Stomach (tissue), 9 donors: ENCODE results near the gene ADGRL3. TPM values are rescaled to one million over a fixed set of nuclear protein-coding genes. Genes with fewer than 3 reads are reported as not detected.

Experiments used
- DNase-seq, 2 donors: peaks; one replicate each; pipeline versions ENCODE4 v3.0.0 to v3.0.0-alpha.2; 2013 to 2019
- H3K27ac ChIP-seq, 5 donors: fragments of 200-600 bp in 4 of 5; sonication (generic) in 4 of 5; one replicate each; pipeline ENCODE4 v1.5.1; 2013 to 2019; ENCODE audit warnings: mild to moderate bottlenecking in 1 of 5, moderate library complexity in 1 of 5
- H3K27me3 ChIP-seq, 3 donors: fragments of 200-600 bp; sonication (generic); one replicate each; pipeline ENCODE4 v1.5.1; 2017 to 2019; ENCODE audit warnings: mixed run types in 1 of 3
- H3K36me3 ChIP-seq, 4 donors: fragments of 200-600 bp; sonication (generic); 1 replicate in 3 of 4; 2 replicates in 1 of 4; pipeline ENCODE4 v1.5.1; 2016 to 2019
- H3K4me1 ChIP-seq, 4 donors: fragments of 200-600 bp; sonication (generic); one replicate each; pipeline ENCODE4 v1.5.1; 2016 to 2019
- H3K4me3 ChIP-seq, 4 donors: fragments of 200-600 bp; sonication (generic) in 3 of 4; one replicate each; pipeline ENCODE4 v1.5.1; 2016 to 2019; ENCODE audit warnings: mild to moderate bottlenecking in 1 of 4
- H3K9me3 ChIP-seq, 4 donors: fragments of 200-600 bp; sonication (generic); one replicate each; pipeline ENCODE4 v1.5.1; 2016 to 2019
- CTCF ChIP-seq, 7 experiments: fragments of 450-650 bp in 4 of 7; fragments of 200-600 bp in 3 of 7; sonication (generic) in 3 of 7; IDR thresholded peaks; one replicate each; pipeline ENCODE4 v1.5.1; 2016 to 2019; ENCODE audit warnings: antibody characterized with exemption in 7 of 7, control low read depth in 2 of 7, mild to moderate bottlenecking in 1 of 7
- EP300 ChIP-seq: sonication (generic); formaldehyde crosslinking; IDR thresholded peaks from one replicate; pipeline ENCODE4 v1.6.1; 2017; ENCODE audit warnings: antibody characterized with exemption
- POLR2A ChIP-seq, 4 donors: fragments of 450-650 bp; IDR thresholded peaks; one replicate each; pipeline ENCODE4 v1.6.1; 2016; ENCODE audit warnings: antibody characterized with exemption in 4 of 4, control low read depth in 2 of 4, mild to moderate bottlenecking in 1 of 4, moderate library complexity in 1 of 4
- POLR2AphosphoS5 ChIP-seq, 3 donors: sonication (generic); formaldehyde crosslinking; IDR thresholded peaks; one replicate each; pipeline ENCODE4 v1.6.1; 2016; ENCODE audit warnings: antibody characterized with exemption in 3 of 3
- WGBS, 5 donors: extraction: QIAGEN DNeasy Blood & Tissue Kit in 3 of 5; methylation state at CpG; one replicate each; pipeline versions ENCODE4 v1.1.5 to v1.1.7; 2013 to 2018; 5-methylcytosine and 5-hydroxymethylcytosine counted together
- intact Hi-C: fragments of 100-400 bp; cut with DNase I; formaldehyde crosslinking; loops from one replicate; pipeline ENCODE4 v1.15.1; 2023; ENCODE audit warnings: low total_unique reads
- polyA plus RNA-seq, 3 donors: library from polyadenylated mRNA; stranded (reverse); fragments of 200-250 nt; gene quantifications; one replicate each; pipeline ENCODE4 v1.2.3, GENCODE V29; 2013
- total RNA-seq, 5 donors: library from RNA; depleted of rRNA; stranded (reverse); fragments of >200 nt; gene quantifications; one replicate each; pipeline versions ENCODE4 v1.1.0 to v1.2.3, GENCODE V29; 2014 to 2016
- donor health status: healthy with polysubstance abuse.
- donor health status: Bipolar disorder and iron deficiency.
- donor health status: healthy.

Gene ADGRL3
- total and polyA plus RNA-seq, 8 donors: 0.48 to 109 (median 3.9) TPM

DNA sequence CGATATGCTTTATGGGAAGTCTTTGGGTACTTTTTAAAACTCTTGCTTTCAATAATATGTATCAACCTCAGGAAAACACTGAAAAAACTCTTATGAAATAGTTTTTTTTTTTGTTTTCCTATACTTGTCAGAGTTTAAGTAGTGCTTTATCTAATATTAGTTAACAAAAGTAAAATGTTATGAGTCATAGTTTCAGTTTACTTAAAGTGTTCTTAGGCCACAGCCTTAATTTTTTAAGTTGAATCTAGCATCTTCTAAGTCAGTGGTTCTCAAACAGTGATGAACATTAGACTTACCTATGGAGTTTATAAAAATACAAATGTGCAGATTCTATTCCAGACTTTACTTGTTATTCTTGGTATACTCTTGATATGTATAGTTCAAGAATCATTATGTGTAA is 26.3 kb upstream of the ADGRL3 start:
- no peak overlapping the region for H3K27ac ChIP-seq
- H3K4me3 ChIP-seq: no peak overlapping the region
- no peak for DNase-seq
- no peaks in the 10 kb centered on the region for H3K4me1 ChIP-seq
- no peaks in the 10 kb centered on the region for H3K9me3 ChIP-seq
- intact Hi-C loops: no loop called here
- H3K36me3 ChIP-seq: no peaks in the 10 kb centered on the region
- 63 to 75% (median 74%) methylated on average over 1 of the region's 1 CpG for WGBS, 5 donors
- no peaks in the 10 kb centered on the region for H3K27me3 ChIP-seq
- no peak for TF ChIP-seq EP300
- TF ChIP-seq CTCF (IDR thresholded peaks at IDR 0.05): no peak
- TF ChIP-seq POLR2A (IDR thresholded peaks at IDR 0.05): no peak
- TF ChIP-seq POLR2AphosphoS5 (IDR thresholded peaks at IDR 0.05): no peak

DNA sequence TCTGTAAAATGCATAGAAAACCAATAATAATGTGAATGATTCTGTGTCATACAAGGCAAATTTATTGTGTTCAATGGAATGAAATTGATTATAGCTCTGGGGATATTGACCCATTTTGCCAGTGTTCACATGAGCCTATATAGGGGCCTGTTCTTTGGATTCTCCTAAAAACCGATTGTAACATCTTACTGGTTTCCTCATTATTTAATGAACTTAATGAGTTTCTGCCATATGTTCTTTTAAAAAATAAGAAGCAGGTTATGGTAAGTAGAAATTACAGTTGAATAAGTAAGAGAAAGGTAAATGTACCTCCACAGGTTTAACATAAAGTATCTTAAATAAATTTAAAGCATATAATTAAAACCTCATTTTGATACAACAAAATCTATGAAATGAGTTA is 24.6 kb upstream of the ADGRL3 start:
- H3K9me3 ChIP-seq: no peaks in the 10 kb centered on the region
- H3K27me3 ChIP-seq: no peaks in the 10 kb centered on the region
- H3K4me1 ChIP-seq: no peaks in the 10 kb centered on the region
- no peaks in the 10 kb centered on the region for H3K36me3 ChIP-seq
- H3K27ac ChIP-seq: no peak overlapping the region
- TF ChIP-seq POLR2A (IDR thresholded peaks at IDR 0.05): no peak
- no peak for TF ChIP-seq POLR2AphosphoS5 (IDR thresholded peaks at IDR 0.05)
- TF ChIP-seq CTCF (IDR thresholded peaks at IDR 0.05): no peak
- TF ChIP-seq EP300: no peak
- WGBS, 5 donors: 39 to 91% (median 46%) methylated on average over 1 of the region's 1 CpG
- no peak overlapping the region for H3K4me3 ChIP-seq
- intact Hi-C loops: no loop called here
- no peak for DNase-seq

GRCh38 chr4:61177367-61177766 is 22.8 kb upstream of the ADGRL3 start:
- WGBS, 5 donors: 84 to 88% (median 86%) methylated on average over 2 of the region's 2 CpGs
- Histone ChIP-seq H3K36me3 (no peaks in the 10 kb centered on the region), H3K4me1 (no peaks in the 10 kb centered on the region), H3K27ac (no peak overlapping the region), H3K4me3 (no peak overlapping the region), H3K9me3 (no peaks in the 10 kb centered on the region), H3K27me3 (no peaks in the 10 kb centered on the region)
- intact Hi-C loops: no loop called here
- no peak for DNase-seq
- TF ChIP-seq EP300 (no peak), CTCF (IDR thresholded peaks at IDR 0.05) (no peak), POLR2AphosphoS5 (IDR thresholded peaks at IDR 0.05) (no peak), POLR2A (IDR thresholded peaks at IDR 0.05) (no peak)

GRCh38 chr4:61180405-61180804 is 19.7 kb upstream of the ADGRL3 start:
- no peak for TF ChIP-seq CTCF (IDR thresholded peaks at IDR 0.05)
- no peak for TF ChIP-seq POLR2AphosphoS5 (IDR thresholded peaks at IDR 0.05)
- no peak for TF ChIP-seq POLR2A (IDR thresholded peaks at IDR 0.05)
- no peak for TF ChIP-seq EP300
- intact Hi-C loops: no loop called here

More at GRCh38 chr4:61180405-61180804, 19.7 kb upstream of the ADGRL3 start:
- no peaks in the 10 kb centered on the region for H3K36me3 ChIP-seq
- H3K27me3 ChIP-seq: no peaks in the 10 kb centered on the region
- 25 to 45% (median 29%) methylated on average over 5 of the region's 5 CpGs for WGBS, 5 donors
- no peak for DNase-seq
- no peak overlapping the region for H3K27ac ChIP-seq
- peaks cover 5 to 15% (median 9%) of the 10 kb centered on the region in 4 donors for H3K9me3 ChIP-seq
- no peak overlapping the region for H3K4me3 ChIP-seq
- no peaks in the 10 kb centered on the region for H3K4me1 ChIP-seq
